ENCODE results near the gene SULT1A2. TPM values are rescaled to one million over a fixed set of nuclear protein-coding genes. Genes with fewer than 3 reads are reported as not detected.
"Not testable (repeated sequence)": the region's sequence is repeated elsewhere in the genome, so short reads cannot be mapped to it uniquely, and the experiment has no call there.

The SULT1A2 gene
- total RNA-seq, 1 donor from 2014 or later, result 1.1 TPM

DNA sequence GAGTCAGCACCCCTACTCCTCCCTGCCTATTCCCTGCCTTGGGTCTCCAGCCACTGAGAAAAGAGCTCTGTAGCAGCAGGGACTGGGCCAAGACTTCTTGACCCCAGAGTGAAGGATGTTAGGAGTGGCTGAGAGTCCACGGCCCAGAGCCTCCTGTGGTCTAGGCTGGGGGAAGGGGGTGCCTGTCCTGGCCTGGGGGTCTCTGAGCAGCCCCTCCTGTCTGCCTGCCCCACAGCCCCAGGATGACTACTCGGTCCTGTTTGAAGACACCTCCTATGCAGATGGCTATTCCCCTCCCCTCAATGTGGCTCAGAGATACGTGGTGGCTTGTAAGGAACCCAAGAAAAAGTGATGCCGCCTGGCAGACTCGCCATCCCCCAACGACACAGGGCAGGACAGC lies 5.5 kb downstream of the SULT1A2 start:
- DNase-seq (ENCODE audit: low spot score), result no peak

DNA sequence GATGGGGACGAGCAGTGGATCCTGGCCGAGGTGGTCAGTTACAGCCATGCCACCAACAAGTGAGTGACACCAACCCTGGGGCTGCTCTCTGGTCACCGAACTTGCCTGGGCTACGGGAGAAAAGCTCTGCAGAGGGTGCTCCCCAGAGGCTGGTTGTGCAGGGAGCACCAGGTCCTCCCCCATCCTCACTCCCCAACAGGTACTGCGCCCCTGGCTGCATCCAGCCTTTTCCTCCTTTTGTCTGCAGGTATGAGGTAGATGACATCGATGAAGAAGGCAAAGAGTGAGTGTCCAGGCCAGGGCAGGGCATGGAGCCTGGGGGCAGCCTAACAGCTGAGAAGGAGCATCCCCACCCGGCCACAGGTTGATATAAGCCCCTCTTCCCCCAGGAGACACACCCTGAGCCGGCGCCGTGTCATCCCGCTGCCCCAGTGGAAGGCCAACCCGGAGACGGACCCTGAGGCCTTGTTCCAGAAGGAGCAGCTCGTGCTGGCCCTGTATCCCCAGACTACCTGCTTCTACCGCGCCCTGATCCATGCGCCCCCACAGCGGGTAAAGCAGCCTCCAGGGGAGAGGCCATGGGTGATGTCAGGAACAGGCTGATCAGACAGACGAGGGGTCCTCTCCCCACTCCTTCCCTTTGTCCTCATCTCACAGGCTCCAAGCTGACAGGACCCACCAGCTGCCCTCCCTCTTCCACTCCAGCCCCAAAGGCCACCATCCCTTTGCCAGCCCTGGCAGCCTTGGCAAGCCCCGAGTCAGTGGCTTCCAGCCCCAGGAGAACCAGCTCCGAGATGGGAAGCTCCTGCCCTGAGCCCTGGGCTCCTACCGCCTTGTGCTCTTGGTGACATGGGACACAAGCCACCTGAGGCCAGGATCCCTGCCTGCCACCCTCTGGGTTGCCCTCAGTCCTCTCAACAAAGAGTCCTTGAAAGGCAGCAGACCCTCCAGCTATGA lies 6.2 kb downstream of the SULT1A2 start:
- no peak for DNase-seq (ENCODE audit: low spot score)

DNA sequence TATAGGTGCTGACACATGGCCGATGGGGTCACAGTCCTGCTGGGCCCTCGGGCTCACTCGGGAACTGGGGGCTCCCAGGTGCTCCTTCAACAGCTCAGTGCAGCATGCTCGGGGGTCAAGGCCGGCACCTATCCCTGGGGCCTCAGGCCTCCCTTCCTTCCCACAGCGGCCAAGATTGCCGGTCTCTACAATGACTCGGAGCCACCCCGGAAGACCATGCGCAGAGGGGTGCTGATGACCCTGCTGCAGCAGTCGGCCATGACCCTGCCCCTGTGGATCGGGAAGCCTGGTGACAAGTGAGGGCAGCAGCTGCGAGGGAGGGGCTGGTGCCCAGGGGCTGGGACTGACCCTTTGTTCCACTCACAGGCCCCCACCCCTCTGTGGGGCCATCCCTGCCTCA lies 6.9 kb downstream of the SULT1A2 start:
- no peak for DNase-seq (ENCODE audit: low spot score)

DNA sequence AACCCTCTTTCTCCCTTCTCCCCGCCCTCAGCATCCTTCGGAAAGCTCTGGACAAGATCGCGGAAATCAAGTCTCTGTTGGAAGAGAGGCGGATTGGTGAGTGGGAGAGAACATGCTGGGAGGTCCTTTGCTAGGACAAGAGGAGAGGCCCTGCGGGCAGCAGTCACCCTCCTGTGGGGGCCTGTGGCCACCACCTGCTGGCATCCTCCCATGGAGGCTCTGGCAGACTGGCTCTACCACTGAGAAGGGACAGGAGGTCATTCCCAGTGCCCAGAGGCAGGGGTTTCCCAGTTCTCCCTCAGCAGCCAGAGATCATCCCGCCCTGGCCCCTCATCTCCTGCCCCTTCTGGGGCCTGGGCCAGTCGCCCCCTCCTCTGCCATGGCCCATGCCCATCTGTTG lies 7.8 kb downstream of the SULT1A2 start:
- no peak for DNase-seq (ENCODE audit: low spot score)

DNA sequence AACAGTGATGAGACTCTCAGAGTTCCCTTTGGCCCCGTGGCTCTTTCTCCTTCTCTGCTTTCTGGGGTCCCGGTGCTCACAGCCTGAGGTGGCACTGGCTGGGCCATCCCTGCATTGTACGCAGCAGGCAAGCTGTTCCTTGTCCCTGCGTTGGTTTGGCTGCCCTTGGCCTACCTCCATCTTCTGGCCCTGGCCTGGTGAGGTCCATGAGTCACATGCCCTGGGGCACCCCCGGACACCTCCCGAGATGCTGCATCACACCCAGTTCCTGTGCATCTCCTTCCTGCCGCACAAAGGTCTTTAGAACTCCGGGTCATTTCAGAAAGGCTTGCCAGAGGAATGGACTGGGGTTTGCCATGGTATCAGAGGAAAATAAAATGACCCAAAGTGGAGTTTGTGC lies 9.5 kb downstream of the SULT1A2 start:
- no peak for DNase-seq (ENCODE audit: low spot score)

DNA sequence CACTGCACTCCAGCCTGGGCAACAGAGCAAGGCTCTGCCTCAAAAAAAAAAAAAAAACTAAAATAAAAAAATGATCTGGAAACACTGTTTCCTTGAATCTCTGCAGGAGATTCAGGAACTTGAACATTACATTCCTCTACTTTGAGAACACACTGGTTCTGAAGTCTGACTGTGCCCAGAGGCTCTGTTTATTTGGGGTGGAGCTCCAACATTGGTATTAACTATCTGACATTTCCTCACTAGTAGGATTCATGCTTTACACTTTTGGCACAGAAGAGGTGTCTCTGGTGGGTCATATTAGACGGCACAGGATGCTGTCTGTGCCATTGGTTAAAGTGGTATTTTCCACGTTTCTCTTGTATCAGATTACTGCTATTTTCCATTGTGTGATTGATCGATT lies 10.4 kb downstream of the SULT1A2 start:
- DNase-seq (ENCODE audit: low spot score), result no peak

DNA sequence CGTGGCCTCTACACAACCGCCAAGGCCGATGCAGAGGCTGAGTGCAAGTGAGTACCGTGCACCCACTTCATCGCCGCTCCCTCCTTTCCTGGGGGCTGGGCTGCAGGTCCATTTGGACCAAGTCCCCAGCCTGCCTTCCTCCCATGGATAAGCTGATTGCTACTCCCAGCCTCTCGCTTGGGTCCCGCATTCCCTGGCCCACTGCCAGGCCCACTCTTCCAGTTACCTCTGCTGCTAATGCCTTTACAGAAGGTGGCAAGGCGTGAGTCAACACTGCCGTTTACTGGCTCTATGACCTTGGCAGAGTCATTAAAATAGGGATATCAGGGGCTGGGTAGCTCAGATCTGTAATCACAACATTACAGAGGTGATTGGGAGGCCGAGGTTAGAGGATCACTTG lies 11.2 kb downstream of the SULT1A2 start:
- no peak for DNase-seq (ENCODE audit: low spot score)

DNA sequence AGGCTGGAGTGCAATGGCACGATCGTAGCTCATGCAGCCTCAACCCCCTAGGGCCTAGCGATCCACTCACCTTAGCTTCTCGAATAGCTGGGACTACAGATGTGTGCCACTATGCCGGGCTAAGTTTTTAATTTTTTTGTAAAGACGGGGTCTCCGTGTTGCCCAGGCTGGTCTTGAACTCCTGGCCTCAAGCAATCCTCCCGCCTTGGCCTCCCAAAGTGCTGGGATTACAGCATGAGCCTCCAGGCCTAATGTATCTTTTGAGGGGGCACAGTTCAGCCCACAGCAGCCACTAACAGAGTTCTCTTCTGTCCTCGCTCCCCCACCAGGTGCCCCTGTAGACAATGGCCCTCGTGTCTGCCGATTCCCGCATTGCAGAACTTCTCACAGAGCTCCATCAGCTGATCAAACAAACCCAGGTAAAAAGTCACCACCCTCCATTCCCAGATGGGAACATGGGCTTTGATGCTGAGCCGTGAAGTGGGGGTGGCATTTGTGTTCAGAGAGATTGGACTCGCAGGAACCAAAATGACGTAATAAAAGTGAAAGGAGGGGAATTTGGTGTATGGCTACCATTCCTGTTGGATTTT lies 16.0 kb downstream of the SULT1A2 start:
- no peak for DNase-seq (ENCODE audit: low spot score)

DNA sequence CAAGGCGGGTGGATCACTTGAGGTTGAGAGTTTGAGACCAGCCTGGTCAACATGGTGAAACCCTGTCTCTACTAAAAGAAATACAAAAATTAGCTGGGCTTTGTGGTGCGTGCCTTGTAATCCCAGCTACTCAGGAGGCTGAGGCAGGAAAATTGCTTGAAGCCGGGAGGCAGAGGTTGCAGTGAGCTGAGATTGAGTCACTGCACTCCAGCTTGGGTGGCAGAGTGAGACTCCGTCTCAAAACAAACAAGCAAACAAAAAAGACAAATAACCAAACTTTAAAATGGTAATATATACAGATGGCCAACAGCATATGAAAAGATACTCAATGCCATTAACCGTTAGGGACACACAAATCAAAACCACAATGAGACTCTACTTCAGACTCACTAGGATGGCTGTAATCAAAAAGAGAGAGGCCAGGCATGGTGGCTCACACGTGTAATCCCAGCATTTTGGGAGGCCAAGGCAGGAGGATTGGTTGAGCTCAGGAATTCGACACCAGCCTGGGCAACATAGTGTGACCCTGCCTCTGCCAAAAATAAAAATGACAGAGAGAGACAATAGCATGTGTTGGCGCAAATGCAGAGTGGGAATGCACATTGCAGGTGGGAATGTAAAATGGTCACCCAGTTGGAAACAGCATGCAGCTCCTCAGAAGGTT lies 21.3 kb downstream of the SULT1A2 start:
- no peak for DNase-seq (ENCODE audit: low spot score)

DNA sequence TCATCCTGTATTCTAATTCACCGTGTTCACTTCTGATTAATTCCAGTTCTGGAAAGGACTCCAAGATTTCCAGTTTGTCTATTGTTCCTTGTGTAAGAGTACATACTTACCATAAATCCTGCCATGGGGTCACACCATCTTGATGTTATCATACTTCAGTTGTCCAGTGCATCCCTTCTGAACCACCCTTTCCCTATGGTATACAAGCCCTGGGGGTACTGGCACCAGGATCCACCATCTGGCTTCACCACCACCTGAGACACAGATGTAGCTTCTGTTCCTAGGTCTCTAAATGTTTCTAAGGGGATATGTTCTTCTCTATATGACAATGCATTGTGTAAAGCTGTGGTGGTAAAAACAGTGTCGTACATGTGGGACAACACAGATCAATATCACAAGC lies 21.9 kb downstream of the SULT1A2 start:
- no peak for DNase-seq (ENCODE audit: low spot score)

DNA sequence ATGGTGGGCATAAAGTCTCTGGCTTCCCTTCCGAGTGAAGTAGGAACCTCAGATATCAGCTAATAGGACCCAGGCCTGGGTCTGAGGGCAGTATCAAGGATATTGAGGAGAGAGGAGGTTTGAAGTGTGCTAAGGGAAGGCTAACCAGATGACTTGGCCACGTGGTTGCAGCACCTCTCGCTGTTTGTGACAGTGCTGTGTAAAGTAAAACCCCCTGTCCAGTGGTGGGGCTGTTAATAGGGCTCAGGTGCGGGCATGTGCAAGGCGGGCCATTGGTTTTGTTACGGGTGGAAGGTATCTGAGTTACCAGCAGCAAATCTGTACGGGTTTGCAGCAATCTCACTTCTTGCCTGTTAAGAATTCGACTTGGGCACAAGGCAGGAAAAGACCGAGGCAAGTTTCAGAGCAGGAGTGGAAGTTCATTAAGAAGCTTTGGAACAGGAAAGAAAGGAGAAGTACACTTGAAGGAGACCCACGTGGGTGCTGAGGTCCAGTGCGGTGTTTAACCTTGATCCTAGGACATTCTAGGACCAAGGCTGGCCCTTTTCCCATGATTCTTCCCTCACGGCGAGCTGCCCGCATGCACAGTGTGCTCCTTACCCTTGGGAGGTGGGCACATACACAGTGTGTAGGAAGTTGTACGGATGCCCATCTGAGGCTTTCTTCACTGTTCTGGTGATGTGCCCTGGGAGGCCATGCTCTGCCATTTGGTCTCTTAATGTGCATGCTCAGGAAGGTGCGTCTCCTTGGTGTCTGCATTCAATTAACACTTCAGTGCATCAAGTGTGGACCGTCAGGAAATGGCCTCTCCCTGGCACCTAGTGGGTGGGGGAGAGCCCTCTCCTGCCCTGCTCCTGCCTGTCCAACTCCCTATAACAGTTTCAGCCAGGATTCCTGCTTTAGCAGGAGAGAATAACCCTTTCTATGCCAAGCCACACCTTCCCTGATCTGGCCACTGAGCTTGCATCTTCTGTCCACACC lies 22.8 kb downstream of the SULT1A2 start:
- DNase-seq (ENCODE audit: low spot score), result no peak

DNA sequence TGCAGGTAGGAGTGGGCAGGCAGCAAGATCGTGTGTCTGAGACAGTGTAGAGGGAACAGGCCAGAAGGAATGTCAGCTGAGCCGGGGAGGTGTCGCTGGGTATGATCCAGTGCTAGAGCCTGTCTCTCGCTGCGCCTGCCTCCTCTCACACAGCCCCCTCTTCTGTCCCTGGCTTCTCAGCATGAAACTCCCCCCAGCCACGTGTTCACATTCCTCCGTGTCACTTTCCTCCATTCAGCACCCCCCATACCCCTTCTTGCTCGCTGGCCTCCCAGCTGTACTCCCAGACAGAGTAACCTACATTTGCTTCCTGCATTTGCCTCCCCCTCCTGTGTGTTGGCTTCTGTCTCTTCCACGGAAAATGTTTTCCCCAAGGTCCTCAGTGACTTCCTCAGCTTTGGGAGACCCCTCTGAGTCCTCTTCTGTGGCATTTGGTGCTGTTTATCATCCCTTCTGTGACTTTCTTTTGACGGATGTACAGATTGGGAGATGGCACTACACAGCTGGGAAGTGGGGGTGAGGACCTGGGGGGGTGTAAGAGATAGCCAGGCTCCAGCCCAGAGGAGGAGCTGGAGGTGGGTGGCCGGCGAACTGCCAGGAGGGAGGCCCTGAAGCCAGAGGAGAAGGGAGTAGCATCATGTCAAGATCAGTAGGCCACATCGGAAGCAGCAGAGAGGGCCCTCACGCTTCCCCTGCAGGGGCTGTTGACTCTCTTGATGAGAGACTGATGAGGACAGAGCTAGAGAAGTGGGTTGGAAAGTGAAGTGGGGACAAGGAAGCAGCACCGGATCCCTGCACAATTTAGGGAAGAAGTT lies 23.9 kb downstream of the SULT1A2 start:
- no peak for DNase-seq (ENCODE audit: low spot score)

DNA sequence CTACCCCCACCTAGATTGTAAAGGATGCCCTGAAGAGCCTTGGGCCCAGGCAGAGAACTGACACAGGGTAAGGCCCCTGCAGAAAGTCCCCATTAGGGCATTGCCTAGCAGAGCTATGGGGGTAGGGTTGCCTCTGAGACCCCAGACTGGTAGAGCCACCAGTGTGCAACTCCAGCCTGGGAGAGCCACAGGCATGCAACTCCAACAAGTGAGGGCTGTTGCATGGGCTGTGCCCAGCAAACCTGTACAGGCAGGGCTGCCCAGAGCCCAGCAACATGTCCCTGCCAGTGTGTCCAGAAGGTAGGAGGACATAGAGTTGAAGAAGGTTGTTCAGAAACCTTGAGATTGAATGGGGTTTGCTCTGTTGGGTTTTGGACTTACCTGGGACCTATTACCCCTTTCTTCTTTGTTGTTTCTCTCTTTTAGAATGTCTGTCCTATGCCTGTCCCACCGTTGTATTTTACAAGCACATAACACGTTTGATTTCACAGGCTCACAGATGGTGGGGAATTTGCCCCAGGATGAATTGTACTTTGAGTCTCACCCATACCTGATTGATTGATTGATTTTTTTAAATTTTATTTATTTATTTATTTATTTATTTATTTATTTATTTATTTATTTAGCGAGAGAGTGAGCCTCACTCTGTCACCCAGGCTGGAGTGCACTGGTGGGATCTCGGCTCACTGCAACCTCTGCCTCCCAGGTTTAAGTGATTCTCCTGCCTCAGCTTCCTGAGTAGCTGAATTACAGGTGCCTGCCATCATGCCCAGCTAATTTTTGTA lies 26.7 kb downstream of the SULT1A2 start:
- DNase-seq (ENCODE audit: low spot score), result no peak

DNA sequence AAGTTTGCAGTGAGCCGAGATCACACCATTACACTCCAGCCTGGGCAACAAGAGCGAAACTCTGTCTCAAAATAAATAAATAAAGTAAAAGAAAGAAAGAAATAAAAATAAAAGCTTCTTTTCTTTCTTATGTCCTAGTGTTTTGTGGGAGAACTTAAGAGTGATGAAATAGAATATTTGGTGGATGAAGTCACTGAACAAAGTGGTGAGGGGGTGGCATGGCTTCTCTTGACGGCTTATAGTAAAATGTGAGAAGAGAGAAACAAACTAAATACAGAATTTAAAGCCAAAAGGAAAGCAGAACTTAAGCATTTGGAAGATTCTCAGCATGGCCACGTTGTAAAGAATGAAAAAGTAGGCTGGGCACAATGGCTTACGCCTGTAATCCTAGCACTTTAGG lies 27.8 kb downstream of the SULT1A2 start:
- DNase-seq (ENCODE audit: low spot score), result no peak

DNA sequence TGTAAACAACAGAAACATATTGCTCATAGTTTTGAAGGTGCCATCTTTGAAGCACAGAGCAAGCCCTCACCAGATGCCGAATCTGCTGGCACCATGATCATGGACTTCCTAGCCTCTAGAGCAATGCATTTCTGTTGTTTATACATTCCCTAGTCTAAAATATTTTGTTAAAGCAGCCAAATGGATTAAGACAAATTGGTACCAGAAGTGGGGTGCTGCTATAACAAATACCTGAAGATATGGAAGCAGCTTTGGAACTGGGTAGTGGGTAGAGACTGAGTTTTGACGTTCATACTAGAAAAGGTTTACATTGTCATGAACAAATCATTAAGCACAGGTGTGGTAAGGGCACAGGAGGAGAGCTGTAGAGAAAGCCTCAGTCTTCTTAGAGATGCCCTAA lies 29.6 kb downstream of the SULT1A2 start:
- DNase-seq (ENCODE audit: low spot score), result no peak

DNA sequence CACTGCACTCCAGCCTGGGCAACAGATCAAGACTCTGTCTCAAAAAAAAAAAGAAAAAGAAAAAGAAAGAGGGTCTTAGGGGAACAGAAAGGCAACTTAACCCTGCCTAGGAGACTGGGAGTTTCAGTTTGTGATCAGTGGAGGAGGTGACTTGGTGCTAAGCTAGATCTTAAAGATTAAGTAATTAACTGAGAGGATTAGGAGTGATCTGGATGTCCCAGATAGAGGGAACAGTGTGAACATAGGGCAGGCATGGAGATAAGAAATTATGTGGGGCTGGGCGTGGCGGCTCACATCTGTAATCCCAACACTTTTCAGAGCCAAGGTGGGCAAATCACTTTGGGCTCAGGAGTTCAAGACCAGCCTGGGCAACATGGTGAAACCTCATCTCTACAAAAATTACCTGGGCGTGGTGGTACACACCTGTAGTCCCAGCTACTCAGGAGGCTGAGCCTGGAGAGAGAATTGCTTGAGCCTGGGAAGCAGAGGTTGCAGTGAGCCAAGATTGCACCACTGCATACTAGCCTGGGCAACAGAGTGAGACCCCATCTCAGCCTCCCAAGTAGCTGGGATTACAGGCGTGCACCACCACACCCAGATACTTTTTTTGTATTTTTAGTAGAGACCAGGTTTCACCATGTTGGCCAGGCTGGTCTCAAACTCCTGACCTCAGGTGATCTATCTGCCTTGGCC lies 30.5 kb downstream of the SULT1A2 start:
- DNase-seq (ENCODE audit: low spot score), result not testable (repeated sequence)

DNA sequence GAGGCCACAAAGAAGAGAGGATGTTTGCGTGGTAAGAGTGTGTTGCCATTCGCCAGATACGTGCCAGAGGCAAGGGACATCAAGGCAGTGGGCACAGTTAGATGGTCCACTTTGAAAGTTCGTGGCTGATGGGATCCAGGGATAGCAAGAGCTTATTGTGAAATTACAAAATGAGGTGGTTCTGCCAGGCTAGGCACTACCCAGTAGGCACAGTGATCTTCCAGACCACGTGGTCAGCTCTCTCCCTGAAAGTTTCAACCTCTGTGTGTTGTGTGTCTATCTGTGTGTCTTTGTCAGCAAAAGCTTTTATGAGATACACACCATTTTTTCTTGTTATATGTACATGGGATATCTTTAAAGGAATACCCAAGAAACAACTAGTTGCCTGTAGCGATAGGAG lies 33.6 kb downstream of the SULT1A2 start:
- DNase-seq (ENCODE audit: low spot score), result no peak

DNA sequence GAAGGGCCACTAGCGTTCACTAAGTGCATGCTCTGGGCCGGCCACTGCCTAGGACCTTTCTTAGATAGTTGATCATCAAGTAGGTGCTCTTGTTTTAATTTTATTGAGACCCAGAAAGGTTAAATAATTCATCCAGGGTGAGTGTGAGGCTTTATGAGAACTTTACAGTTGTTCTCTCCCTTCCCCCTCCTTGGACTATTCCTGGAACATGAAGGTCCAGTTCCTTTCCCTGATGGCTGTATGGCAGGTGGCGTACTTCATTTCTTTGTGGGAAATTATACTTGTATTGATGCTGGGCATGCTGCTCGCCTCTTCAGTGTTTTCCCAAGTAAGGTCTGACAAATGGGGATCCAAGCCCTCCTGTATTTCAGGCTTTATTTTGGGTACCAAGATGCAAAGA lies 34.7 kb downstream of the SULT1A2 start:
- no peak for DNase-seq (ENCODE audit: low spot score)

DNA sequence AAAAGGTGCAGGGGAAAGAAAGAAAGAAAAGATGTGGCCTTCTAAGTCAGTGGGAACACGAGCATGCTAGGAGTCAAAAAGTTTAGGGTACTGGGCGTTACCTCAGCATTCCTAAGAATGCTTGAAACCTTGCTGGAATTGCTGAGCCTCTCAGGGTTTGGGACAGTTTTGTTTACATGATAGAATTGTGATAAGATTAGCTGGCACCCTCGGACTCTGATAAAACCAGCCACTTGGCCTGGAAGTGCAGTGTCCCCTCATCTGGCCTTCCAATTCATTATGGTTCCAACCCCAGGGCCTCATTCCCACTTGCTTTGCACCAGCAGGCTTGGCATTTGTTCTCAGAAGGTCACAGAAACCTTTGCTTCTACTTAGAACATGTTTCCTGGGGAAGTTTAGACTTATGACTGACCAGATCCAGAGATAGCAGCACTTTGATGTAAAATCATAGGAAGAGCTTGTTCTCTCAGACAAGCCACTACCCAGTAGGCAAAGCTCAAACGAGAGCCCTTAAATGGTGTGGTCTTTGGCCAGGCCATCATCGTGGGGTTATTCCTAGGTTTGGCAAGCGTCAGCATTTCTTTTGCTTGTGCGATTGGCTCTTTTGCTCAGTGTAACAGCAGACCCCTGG lies 35.2 kb downstream of the SULT1A2 start:
- DNase-seq (ENCODE audit: low spot score), result no peak
